HG03378 (cell line): ENCODE results near the gene MFSD6L.

Experiments used
- ATAC-seq: cut with Tn5 transposase; IDR thresholded peaks from one replicate; pipeline ENCODE4 v1.9.1; 2021; ENCODE audit warnings: mild to moderate bottlenecking, moderate library complexity; ENCODE audit not compliant: unreplicated experiment

Gene MFSD6L

GRCh38 chr17:8794636-8795035 is 4.5 kb downstream of the MFSD6L start:
- no peak for ATAC-seq

GRCh38 chr17:8793649-8794048 is 5.5 kb downstream of the MFSD6L start:
- ATAC-seq, result no peak

GRCh38 chr17:8792646-8793045 is 6.5 kb downstream of the MFSD6L start:
- ATAC-seq, result no peak

- ATAC-seq, result no peak
Measured at GRCh38 chr17:8791910-8792270, 7.3 kb downstream of the MFSD6L start.

GRCh38 chr17:8791248-8791909 is 7.8 kb downstream of the MFSD6L start:
- ATAC-seq, result no peak

- ATAC-seq, result no peak
Measured at GRCh38 chr17:8789743-8790142, 9.4 kb downstream of the MFSD6L start.

- no peak for ATAC-seq
Measured at GRCh38 chr17:8788998-8789397, 10.2 kb downstream of the MFSD6L start.

GRCh38 chr17:8785547-8786413 is 13.4 kb downstream of the MFSD6L start:
- no peak for ATAC-seq

- no peak for ATAC-seq
Measured at GRCh38 chr17:8782176-8782575, 17.0 kb downstream of the MFSD6L start.

- no peak for ATAC-seq
Measured at GRCh38 chr17:8781776-8782175, 17.4 kb downstream of the MFSD6L start.

- no peak for ATAC-seq
Measured at GRCh38 chr17:8776881-8777280, 22.3 kb downstream of the MFSD6L start.

GRCh38 chr17:8776248-8776647 is 22.9 kb downstream of the MFSD6L start:
- ATAC-seq, result no peak

- ATAC-seq, result no peak
Measured at GRCh38 chr17:8766731-8767130, 32.4 kb downstream of the MFSD6L start.

GRCh38 chr17:8762012-8762411 is 37.2 kb downstream of the MFSD6L start:
- ATAC-seq, result no peak

GRCh38 chr17:8758137-8758596 is 41.0 kb downstream of the MFSD6L start, which contains the start of gene SPDYE4:
Gene SPDYE4, minus strand, starts transcription at chr17:8758546. Its CDS starts 164 bp downstream, at chr17:8758382.
- no peak for ATAC-seq

- ATAC-seq, result no peak
Measured at GRCh38 chr17:8757189-8757588, 42.0 kb downstream of the MFSD6L start.

- no peak for ATAC-seq
Measured at GRCh38 chr17:8755590-8756255, 43.4 kb downstream of the MFSD6L start.

GRCh38 chr17:8754890-8755289 is 44.3 kb downstream of the MFSD6L start:
- ATAC-seq, result no peak

- ATAC-seq, result no peak
Measured at GRCh38 chr17:8753976-8754440, 45.2 kb downstream of the MFSD6L start.

- no peak for ATAC-seq
Measured at GRCh38 chr17:8753136-8753975, 45.8 kb downstream of the MFSD6L start.

GRCh38 chr17:8749616-8750015 is 49.5 kb downstream of the MFSD6L start:
- ATAC-seq, result no peak
